BE2C (cell line): ENCODE measurements around the gene ARMC7.
"Not testable (repeated sequence)": the region's sequence is repeated elsewhere in the genome, so short reads cannot be mapped to it uniquely, and the experiment has no call there.

Experiments
- DNase-seq: peaks from one replicate; pipeline ENCODE4 v3.0.0-alpha.2; 2020
- H3K27me3 ChIP-seq: fragments of 250-450 bp; sonication (Bioruptor Pico); 2 replicates; pipeline ENCODE4 v1.5.1; 2020; ENCODE audit warnings: mild to moderate bottlenecking
- H3K36me3 ChIP-seq: fragments of 250-450 bp; sonication (Bioruptor Pico); 2 replicates; pipeline ENCODE4 v1.5.1; 2020; ENCODE audit warnings: mild to moderate bottlenecking
- H3K4me1 ChIP-seq: fragments of 250-450 bp; sonication (Bioruptor Pico); 2 replicates; pipeline ENCODE4 v1.5.1; 2020
- H3K4me3 ChIP-seq: 2 replicates; pipeline ENCODE4 v1.5.1; 2011; ENCODE audit warnings: low read depth, low read length
- H3K9me3 ChIP-seq: fragments of 250-450 bp; sonication (Bioruptor Pico); 2 replicates; pipeline ENCODE4 v1.5.1; 2020
- TF ChIP-seq, protein P1 (sequence below): IDR thresholded peaks from 2 replicates; pipeline ENCODE4 v1.5.1; 2012; ENCODE audit warnings: mild to moderate bottlenecking, low read depth, low read length

Gene ARMC7

DNA sequence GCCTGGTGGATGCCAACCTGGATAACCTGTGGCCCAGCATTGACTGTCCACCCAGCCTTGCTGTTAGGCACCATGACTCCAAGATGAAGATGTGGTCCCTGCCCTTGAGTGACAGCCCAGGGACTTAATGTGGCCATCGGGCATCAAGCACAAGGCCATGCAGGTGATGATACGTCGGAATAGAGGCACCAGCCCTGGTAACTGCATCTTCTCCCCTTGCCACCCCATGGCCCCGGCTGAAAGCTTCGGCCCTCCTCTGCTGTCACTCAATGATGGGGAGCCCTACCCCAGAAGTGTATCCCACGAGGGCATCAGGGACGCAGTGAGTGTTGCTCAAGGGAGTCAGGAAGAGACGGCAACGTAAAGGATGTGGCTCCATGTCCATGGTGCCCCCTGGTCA is 19.8 kb downstream of the ARMC7 start:
- H3K4me1 ChIP-seq: peaks cover 6% of the 10 kb centered on the region
- H3K36me3 ChIP-seq: peaks cover 17% of the 10 kb centered on the region
- no peaks in the 10 kb centered on the region for H3K9me3 ChIP-seq
- no peaks in the 10 kb centered on the region for H3K27me3 ChIP-seq
- no peak for DNase-seq
- TF ChIP-seq, protein P1, sequence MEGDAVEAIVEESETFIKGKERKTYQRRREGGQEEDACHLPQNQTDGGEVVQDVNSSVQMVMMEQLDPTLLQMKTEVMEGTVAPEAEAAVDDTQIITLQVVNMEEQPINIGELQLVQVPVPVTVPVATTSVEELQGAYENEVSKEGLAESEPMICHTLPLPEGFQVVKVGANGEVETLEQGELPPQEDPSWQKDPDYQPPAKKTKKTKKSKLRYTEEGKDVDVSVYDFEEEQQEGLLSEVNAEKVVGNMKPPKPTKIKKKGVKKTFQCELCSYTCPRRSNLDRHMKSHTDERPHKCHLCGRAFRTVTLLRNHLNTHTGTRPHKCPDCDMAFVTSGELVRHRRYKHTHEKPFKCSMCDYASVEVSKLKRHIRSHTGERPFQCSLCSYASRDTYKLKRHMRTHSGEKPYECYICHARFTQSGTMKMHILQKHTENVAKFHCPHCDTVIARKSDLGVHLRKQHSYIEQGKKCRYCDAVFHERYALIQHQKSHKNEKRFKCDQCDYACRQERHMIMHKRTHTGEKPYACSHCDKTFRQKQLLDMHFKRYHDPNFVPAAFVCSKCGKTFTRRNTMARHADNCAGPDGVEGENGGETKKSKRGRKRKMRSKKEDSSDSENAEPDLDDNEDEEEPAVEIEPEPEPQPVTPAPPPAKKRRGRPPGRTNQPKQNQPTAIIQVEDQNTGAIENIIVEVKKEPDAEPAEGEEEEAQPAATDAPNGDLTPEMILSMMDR: no peak
- no peak overlapping the region for H3K4me3 ChIP-seq

DNA sequence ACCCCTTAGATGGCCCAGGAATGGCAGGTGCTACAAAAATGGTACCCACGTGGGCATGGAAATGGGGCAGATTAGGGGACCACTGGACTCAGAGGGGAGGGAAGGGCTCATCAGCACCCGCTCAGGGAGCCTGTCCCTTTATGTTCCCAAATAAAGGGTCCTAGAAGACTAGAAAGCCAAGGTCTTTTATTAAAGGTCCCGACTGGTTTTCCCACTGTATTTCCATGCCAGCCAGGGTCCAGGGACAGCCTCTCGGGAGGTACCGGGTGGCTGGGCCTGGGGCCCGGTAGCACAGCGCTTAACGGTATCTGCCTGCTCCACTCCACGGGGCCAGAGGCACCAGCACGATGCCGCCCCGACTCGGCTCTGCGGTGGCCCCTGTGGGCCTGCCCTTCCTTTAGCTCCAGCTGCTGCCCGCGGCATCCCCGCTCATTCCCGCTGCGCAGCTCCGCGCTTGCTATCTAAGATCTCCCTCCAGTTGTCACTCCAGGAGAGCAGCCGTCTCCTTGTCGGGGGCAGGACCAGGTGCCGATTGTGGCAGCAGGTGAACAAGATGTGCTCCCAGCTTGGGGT is 20.4 kb downstream of the ARMC7 start:
- Histone ChIP-seq H3K36me3 (peaks cover 22% of the 10 kb centered on the region), H3K4me3 (peak overlapping the region; percentile 91), H3K4me1 (peaks cover under 1% of the 10 kb centered on the region), H3K27me3 (no peaks in the 10 kb centered on the region), H3K9me3 (no peaks in the 10 kb centered on the region)
- DNase-seq: peak; percentile 29
- TF ChIP-seq, protein P1: no peak

DNA sequence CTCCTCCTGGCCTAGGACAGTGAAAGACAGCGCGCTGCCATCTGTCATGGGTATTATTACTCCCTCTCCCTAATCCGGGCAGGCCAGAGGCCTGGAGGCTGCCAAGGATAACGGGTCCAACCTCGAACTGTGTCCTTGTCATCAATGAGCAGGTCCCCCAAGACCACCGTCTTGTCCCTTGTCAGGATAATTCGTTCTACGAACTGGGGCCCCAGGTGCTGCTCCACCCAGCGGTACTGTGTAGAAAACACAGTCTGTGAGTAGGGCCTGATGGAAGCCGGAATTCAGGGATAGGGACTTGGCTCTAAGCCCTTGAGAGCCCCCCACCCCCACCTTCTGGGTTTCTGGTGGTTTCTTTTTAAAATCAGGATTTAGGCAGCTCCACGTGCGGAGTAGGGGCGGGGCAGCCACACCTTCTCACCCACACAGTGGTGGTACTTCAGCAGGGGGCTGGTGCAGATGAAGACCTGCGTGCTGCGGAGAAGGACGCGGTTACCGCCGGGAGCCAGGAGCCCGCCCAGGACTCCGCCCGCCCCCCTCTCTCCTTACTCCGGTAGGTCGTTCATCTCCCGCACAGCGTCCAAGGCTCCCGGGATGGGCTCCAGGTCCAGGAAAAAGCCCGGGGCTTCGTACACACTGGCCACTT is 21.0 kb downstream of the ARMC7 start:
- Histone ChIP-seq H3K36me3 (peaks cover 27% of the 10 kb centered on the region), H3K27me3 (no peaks in the 10 kb centered on the region), H3K9me3 (no peaks in the 10 kb centered on the region), H3K4me1 (no peaks in the 10 kb centered on the region), H3K4me3 (peak overlapping the region; percentile 91)
- DNase-seq: peak; percentile 78
- TF ChIP-seq, protein P1: peak; percentile 78

DNA sequence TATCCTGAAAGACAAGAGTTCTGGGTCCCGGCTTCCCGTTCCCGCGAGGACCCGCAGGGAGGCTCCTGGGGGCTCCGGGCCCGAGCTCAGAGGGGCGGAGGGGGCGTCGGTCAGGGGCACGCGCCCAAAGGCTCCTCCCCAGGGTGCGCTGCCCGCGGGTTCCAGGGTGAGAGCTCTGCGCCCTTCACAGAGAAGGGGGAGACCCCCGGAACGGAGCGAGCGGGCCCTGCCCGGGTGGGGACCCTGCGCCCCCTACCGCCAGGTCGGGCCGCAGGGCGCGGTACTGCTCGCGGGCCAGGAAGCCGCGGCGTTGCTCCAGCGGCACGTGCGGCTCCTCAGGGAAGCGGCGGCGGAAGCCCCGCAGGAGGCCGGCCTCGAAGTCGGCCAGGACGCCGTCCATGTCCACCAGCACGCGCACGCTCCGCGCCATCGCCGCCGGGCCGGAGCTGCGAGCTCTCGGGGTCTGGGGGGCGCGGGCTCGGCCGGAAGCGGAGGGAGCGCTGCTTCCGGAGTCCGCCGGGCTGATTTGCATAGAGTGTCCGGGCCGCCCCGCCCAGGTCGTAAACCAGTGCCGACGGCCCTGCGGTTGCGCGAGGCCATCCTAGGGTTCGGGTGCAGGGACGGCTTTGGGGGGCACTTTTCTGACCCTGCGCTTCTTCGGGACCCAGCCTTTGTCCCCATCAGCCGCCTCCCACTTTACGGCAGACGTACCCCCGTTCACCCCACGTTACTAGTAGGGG is 21.7 kb downstream of the ARMC7 start, which contains the start of gene NT5C:
Gene NT5C (minus strand): TSS at position 465 of the 740 bp plus-strand sequence. CDS start 35 bp downstream, at position 430.
- no peaks in the 10 kb centered on the region for H3K4me1 ChIP-seq
- H3K4me3 ChIP-seq: peak within 1 kb of the TSS; percentile 91
- peak; percentile 91 for DNase-seq
- TF ChIP-seq, protein P1: peak; percentile 68
- no peaks in the 10 kb centered on the region for H3K27me3 ChIP-seq
- H3K9me3 ChIP-seq: no peaks in the 10 kb centered on the region
- H3K36me3 ChIP-seq: peaks cover 30% of the 10 kb centered on the region

DNA sequence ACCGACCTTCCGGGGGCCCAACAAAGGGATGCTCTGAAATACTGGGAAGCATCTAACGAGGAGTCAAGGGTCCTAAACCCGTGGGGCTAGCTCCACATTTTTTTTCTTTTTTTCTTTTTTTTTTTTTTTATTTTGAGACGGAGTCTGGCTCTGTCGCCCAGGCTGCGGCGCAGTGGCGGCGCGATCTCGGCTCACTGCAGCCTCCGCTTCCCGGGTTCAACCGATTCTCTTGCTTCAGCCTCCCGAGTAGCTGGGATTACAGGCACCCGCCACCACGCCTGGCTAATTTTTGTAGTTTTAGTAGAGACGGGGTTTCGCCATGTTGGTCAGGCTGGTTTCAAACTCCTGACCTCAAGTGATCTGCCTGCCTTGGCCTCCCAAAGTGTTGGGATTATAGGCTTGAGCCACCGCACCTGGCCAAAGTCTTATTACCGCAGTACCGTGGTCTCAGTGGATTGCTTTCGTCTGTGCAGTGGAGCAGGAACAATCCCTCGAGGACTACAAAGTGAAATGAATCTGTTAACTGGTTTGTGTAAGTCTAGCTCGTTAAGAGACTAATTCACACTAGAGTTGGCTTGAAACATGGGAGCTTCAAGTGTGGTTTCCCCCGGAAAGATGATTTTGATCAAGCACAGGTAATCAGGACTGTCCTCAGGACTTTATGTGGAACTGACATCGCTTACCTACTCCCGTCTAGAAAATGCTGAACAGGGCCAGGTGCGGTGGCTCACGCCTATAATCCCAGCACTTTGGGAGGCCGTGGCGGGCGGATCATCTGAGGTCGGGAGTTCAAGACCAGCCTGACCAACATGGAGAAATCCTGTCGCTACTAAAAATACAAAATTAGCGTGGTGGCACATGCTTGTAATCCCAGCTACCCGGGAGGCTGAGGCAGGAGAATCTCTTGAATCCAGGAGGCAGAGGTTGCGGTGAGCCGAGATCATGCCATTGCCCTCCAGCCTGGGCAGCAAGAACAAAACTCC is 22.5 kb downstream of the ARMC7 start:
- H3K27me3 ChIP-seq, DNase-seq, H3K4me1 ChIP-seq, H3K9me3 ChIP-seq: not testable (repeated sequence)
- H3K4me3 ChIP-seq: peak overlapping the region; percentile 91
- H3K36me3 ChIP-seq: peaks cover 37% of the 10 kb centered on the region

DNA sequence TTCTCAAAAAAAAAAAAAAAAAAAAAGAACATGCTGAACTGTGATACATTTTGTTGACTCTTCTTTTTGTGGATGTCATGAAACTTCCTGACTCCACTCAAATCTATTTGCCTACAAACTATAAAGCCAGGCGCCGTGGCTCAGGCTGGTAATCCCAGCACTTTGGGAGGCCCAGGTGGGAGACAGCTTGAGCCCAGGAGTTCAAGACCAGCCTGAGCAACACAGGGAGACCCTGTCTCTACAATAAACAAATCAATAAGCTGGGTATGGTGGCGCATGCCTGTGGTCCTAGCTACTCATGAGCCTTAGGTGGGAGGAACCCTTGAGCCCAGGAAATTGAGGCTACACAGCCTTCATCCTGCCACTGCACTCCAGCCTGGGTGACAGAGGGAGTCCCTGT is 23.2 kb downstream of the ARMC7 start:
- no peak for DNase-seq
- H3K36me3 ChIP-seq: peaks cover 41% of the 10 kb centered on the region
- H3K4me3 ChIP-seq: no peak overlapping the region
- TF ChIP-seq, protein P1: no peak
- no peaks in the 10 kb centered on the region for H3K27me3 ChIP-seq
- no peaks in the 10 kb centered on the region for H3K4me1 ChIP-seq
- H3K9me3 ChIP-seq: no peaks in the 10 kb centered on the region

DNA sequence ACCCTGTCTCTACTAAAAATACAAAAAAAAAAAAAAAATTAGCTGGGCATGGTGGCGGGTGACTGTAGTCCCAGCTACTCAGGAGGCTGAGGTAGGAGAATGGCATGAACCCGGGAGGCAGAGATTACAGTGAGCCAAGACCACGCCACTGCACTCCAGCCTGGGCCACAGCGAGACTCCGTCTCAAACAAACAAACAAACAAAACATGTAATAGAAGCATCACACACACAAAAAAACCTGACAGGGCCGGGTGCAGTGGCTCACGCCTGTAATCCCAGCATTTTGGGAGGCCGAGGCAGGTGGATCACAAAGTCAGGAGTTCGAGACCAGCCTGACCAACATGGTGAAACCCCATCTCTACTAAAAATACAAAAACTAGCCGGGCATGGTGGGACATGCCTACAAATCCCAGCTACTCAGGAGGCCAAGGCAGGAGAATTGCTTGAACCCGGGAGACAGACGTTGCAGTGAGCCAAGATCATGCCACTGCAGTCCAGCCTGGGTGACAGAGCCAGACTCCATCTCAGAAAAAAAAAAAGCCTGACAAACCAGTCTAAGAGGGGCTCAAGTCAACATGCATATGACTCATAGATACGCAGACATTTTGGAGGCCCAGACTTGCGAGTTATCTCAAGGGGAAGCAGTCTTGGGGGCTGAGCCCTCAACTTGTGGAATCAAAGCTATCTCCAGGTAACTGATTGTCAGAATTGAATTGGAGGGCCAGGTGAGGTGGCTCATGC is 24.0 kb downstream of the ARMC7 start:
- not testable (repeated sequence) for DNase-seq
- H3K36me3 ChIP-seq: peaks cover 48% of the 10 kb centered on the region

More for the DNA sequence above, 24.0 kb downstream of the ARMC7 start:
- not testable (repeated sequence) for H3K9me3 ChIP-seq, H3K4me1 ChIP-seq, H3K4me3 ChIP-seq, H3K27me3 ChIP-seq
